Heart right ventricle (tissue), 16 donors: Measurements from ENCODE around the gene S100A14. TPM values are rescaled to one million over a fixed set of nuclear protein-coding genes. Genes with fewer than 3 reads are reported as not detected.

Source experiments
- ATAC-seq, 8 donors: fragments of 200-7000 bp; cut with Tn5 transposase; one replicate each; pipeline ENCODE4 v1.9.1; 2020; ENCODE audit warnings: mild to moderate bottlenecking in 8 of 8, moderate library complexity in 8 of 8, moderate number of reproducible peaks in 1 of 8
- DNase-seq, 2 donors: peaks; one replicate each; pipeline ENCODE4 v3.0.0-alpha.2; 2020
- H3K27ac ChIP-seq, 10 donors: fragments of 200-600 bp; sonication (generic) in 2 of 10; one replicate each; pipeline versions ENCODE4 v1.5.0 to v1.8.0; 2020 to 2022; ENCODE audit warnings: mild to moderate bottlenecking in 3 of 10
- H3K27me3 ChIP-seq, 7 donors: fragments of 200-600 bp; one replicate each; pipeline ENCODE4 v1.8.0; 2021 to 2022; ENCODE audit warnings: mild to moderate bottlenecking in 2 of 7
- H3K36me3 ChIP-seq, 9 donors: fragments of 200-600 bp; sonication (generic) in 1 of 9; one replicate each; pipeline versions ENCODE4 v1.5.0 to v1.8.0; 2020 to 2022; ENCODE audit warnings: mild to moderate bottlenecking in 2 of 9
- H3K4me1 ChIP-seq, 9 donors: fragments of 200-600 bp; sonication (generic) in 1 of 9; one replicate each; pipeline versions ENCODE4 v1.5.0 to v1.8.0; 2020 to 2022; ENCODE audit warnings: mild to moderate bottlenecking in 4 of 9
- H3K4me3 ChIP-seq, 10 donors: fragments of 200-600 bp; sonication (generic) in 2 of 10; one replicate each; pipeline versions ENCODE4 v1.5.0 to v1.8.0; 2020 to 2022; ENCODE audit warnings: mild to moderate bottlenecking in 7 of 10, moderate library complexity in 2 of 10
- H3K9me3 ChIP-seq, 11 donors: fragments of 200-600 bp in 10 of 11; sonication (generic) in 2 of 11; one replicate each; pipeline versions ENCODE4 v1.5.0 to v1.8.0; 2013 to 2022; ENCODE audit warnings: mild to moderate bottlenecking in 2 of 11, control low read depth in 1 of 11, moderate library complexity in 1 of 11
- CTCF ChIP-seq, 9 donors: fragments of 200-600 bp; sonication (generic) in 2 of 9; IDR thresholded peaks; one replicate each; pipeline versions ENCODE4 v1.5.0 to v1.8.0; 2021 to 2022; ENCODE audit warnings: antibody characterized with exemption in 9 of 9, mild to moderate bottlenecking in 5 of 9, moderate library complexity in 1 of 9
- WGBS, 2 donors: extraction: QIAGEN DNeasy Blood & Tissue Kit; methylation state at CpG; one replicate each; pipeline ENCODE4 v1.1.7; 2013; ENCODE audit warnings: inconsistent platforms in 1 of 2; 5-methylcytosine and 5-hydroxymethylcytosine counted together
- intact Hi-C, 10 donors: fragments of 100-400 bp; cut with DNase I; formaldehyde crosslinking; loops; one replicate each; pipeline versions ENCODE4 v1.11.1 to v1.14.2; 2022
- polyA plus RNA-seq, 2 donors: library from polyadenylated mRNA; stranded (reverse); fragments of 200-250 nt; gene quantifications; one replicate each; pipeline ENCODE4 v1.2.3, GENCODE V29; 2013
- total RNA-seq, 10 donors: library from RNA; stranded (reverse); fragmentation: NEBNext Ultra II Directional in 3 of 10; extraction: Animal tissue kit (Norgen Biotek cat#: 25700) in 3 of 10; gene quantifications; one replicate each; pipeline versions ENCODE4 v1.2.1 to v1.2.4, GENCODE V29; 2021 to 2023
- donor health status: Arrhythmogenic right ventricular cardiomyopathy.
- donor health status: ischemic (EF 13 %, LVEDD 7.1; RV severe dilation, severe dysfunction).
- donor health status: healthy with polysubstance abuse.
- donor health status: DM: no; HTN: yes; CAD: no.
- donor health status: DM: no; HTN: no; CAD: no.
- donor health status: ischemic (EF 25% LVEDD 6.9; RV normal size, moderate dysfunction).
- donor health status: ischemic (EF 25% LVEDD 5.7; RV mildly dilated, moderate dysfunction).
- donor health status: healthy.
- donor health status: DM: yes; HTN: yes; CAD: no.
- donor health status: Ischemic cardiomyopathy.
- donor health status: ischemic (EF 35%, LVEDD 5.7; RV mildly dilated, moderate dysfunction).
- donor health status: nonischemic (EF 11% LVEDD 7.7; RV severe dilation, severe dysfunction).
- donor health status: DM: yes; HTN: yes; CAD: no.
- donor health status: PGD.
- donor health status: ischemic (EF 29% LVEDD 5.4; RV normal size, mild dysfunction).
- donor health status: nonischemic (EF 23%, LVEDD 6.1; RV moderate dilation, normal function).

The S100A14 gene
- total and polyA plus RNA-seq, 12 donors, result 0.80 to 7.3 (median 4.1) TPM

GRCh38 chr1:153573351-153573750 is 42.8 kb downstream of the S100A14 start:
- H3K4me3 ChIP-seq, result no peak overlapping the region
- no peak for ATAC-seq
- intact Hi-C loops, result loop anchor here in 9 of 10 donors (2.0 to 10.0 kb wide), 10 partner anchors 34 to 221 kb away; partner anchors contain the start of genes S100A14 (in 4 of the 9), ILF2 (in 1 of the 9), NPR1 (in 1 of the 9) and SNAPIN (in 1 of the 9)

GRCh38 chr1:153572569-153573015 is 43.5 kb downstream of the S100A14 start:
- intact Hi-C loops, result loop anchor here in 9 of 10 donors (1.0 to 10.0 kb wide), 11 partner anchors 35 to 220 kb away; partner anchors contain the start of genes S100A14 (in 4 of the 9), ILF2 (in 1 of the 9), NPR1 (in 1 of the 9) and SNAPIN (in 1 of the 9)
- peak; percentile 67 to 93 (median 80) for TF ChIP-seq CTCF (IDR thresholded peaks at IDR 0.05)
- DNase-seq (peak; percentile 77 to 83), ATAC-seq (peak; percentile 87 to 92 (median 91))
- Histone ChIP-seq H3K27me3 (no peaks in the 10 kb centered on the region), H3K4me1 (peaks cover 5 to 35% (median 19%) of the 10 kb centered on the region in 9 donors), H3K4me3 (no peak overlapping the region), H3K36me3 (no peaks in the 10 kb centered on the region), H3K9me3 (no peaks in the 10 kb centered on the region), H3K27ac (peak overlapping the region in 7 of 10 donors; percentile 18 to 78 (median 45))
- 15% methylated on average over 3 of the region's 3 CpGs for WGBS, 2 donors

More at GRCh38 chr1:153573351-153573750, 42.8 kb downstream of the S100A14 start:
- Histone ChIP-seq H3K36me3 (no peaks in the 10 kb centered on the region), H3K27ac (peak overlapping the region in 7 of 10 donors; percentile 18 to 78 (median 45)), H3K4me1 (peaks cover under 1 to 28% (median 11%) of the 10 kb centered on the region in 9 donors), H3K27me3 (no peaks in the 10 kb centered on the region), H3K9me3 (no peaks in the 10 kb centered on the region)
- DNase-seq, result no peak
- no peak for TF ChIP-seq CTCF (IDR thresholded peaks at IDR 0.05)
- WGBS, 2 donors, result 79 to 80% methylated on average over 3 of the region's 3 CpGs

GRCh38 chr1:153571706-153572105 is 44.4 kb downstream of the S100A14 start:
- Histone ChIP-seq H3K36me3 (no peaks in the 10 kb centered on the region), H3K4me3 (no peak overlapping the region), H3K9me3 (no peaks in the 10 kb centered on the region), H3K27me3 (no peaks in the 10 kb centered on the region), H3K27ac (peak overlapping the region in 3 of 10 donors; percentile 50 to 78 (median 55)), H3K4me1 (peaks cover 14 to 44% (median 28%) of the 10 kb centered on the region in 9 donors)
- WGBS, 2 donors, result 66 to 76% methylated on average over 7 of the region's 7 CpGs
- DNase-seq (no peak), ATAC-seq (no peak)
- intact Hi-C loops, result loop anchor here in 9 of 10 donors (1.0 to 10.0 kb wide), 11 partner anchors 36 to 219 kb away; partner anchors contain the start of genes S100A14 (in 4 of the 9), ILF2 (in 1 of the 9), NPR1 (in 1 of the 9) and SNAPIN (in 1 of the 9)
- TF ChIP-seq CTCF (IDR thresholded peaks at IDR 0.05), result no peak

- no peak for TF ChIP-seq CTCF (IDR thresholded peaks at IDR 0.05)
- DNase-seq, result no peak
Measured at GRCh38 chr1:153570874-153571273, 45.3 kb downstream of the S100A14 start.

More at GRCh38 chr1:153570874-153571273, 45.3 kb downstream of the S100A14 start:
- Histone ChIP-seq H3K9me3 (no peaks in the 10 kb centered on the region), H3K36me3 (no peaks in the 10 kb centered on the region), H3K27ac (no peak overlapping the region), H3K27me3 (no peaks in the 10 kb centered on the region), H3K4me1 (peaks cover 21 to 52% (median 34%) of the 10 kb centered on the region in 9 donors), H3K4me3 (no peak overlapping the region)
- WGBS, 2 donors, result 93 to 95% methylated on average over 5 of the region's 5 CpGs
- ATAC-seq, result no peak
- intact Hi-C loops, result loop anchor here in 8 of 10 donors (5.0 to 10.0 kb wide), 8 partner anchors 36 to 219 kb away; partner anchors contain the start of genes S100A14 (in 3 of the 8), ILF2 (in 1 of the 8), NPR1 (in 1 of the 8) and SNAPIN (in 1 of the 8)
